Spleen (tissue), 7 donors: ENCODE measurements around the gene P4HB.

ENCODE experiments used
- CTCF ChIP-seq, 11 experiments: fragments of 200-600 bp in 7 of 11; fragments of 450-650 bp in 4 of 11; sonication (generic) in 4 of 11; IDR thresholded peaks in 8 of 11; conservative IDR thresholded peaks in 3 of 11; 1 replicate in 7 of 11; 2 replicates in 4 of 11; pipeline versions ENCODE4 v1.4.0 to v1.8.0; 2016 to 2021; ENCODE audit warnings: antibody characterized with exemption in 11 of 11, inconsistent platforms in 4 of 11, mild to moderate bottlenecking in 1 of 11
- POLR2A ChIP-seq, 3 donors: fragments of 450-650 bp; IDR thresholded peaks; one replicate each; pipeline ENCODE4 v1.5.1; 2017; ENCODE audit warnings: antibody characterized with exemption in 3 of 3, mild to moderate bottlenecking in 1 of 3
- donor health status: DM: no; HTN: no; CAD: no; lungs with moderate emphysema.
- donor health status: DM: no; HTN: no; CAD: no.
- donor health status: DM: no; HTN: no; CAD: no.

- TF ChIP-seq CTCF (IDR thresholded peaks at IDR 0.05 in 8 of 11, conservative IDR thresholded peaks at IDR 0.05 in 3 of 11): no peak
- TF ChIP-seq POLR2A (IDR thresholded peaks at IDR 0.05): no peak
Measured at GRCh38 chr17:81819708-81820107, 40.6 kb downstream of the P4HB start.
